Stimulated activated CD8-positive, alpha-beta memory T cell treated with anti-CD3 and anti-CD28 coated beads, Interleukin-12 subunit alpha, Interleukin-12 subunit beta, amount 100 ng/mL, for 1 hour (primary cell): Measurements from ENCODE around the gene KCNK15.
"Not testable (repeated sequence)": the region's sequence is repeated elsewhere in the genome, so short reads cannot be mapped to it uniquely, and the experiment has no call there.

Source experiments
- DNase-seq: peaks from one replicate; pipeline ENCODE4 v3.0.0-alpha.2; 2020; ENCODE audit warnings: low read depth

KCNK15 gene

GRCh38 chr20:44758247-44759101 is 12.8 kb downstream of the KCNK15 start:
- no peak for DNase-seq

GRCh38 chr20:44759595-44759994 is 13.9 kb downstream of the KCNK15 start:
- no peak for DNase-seq

GRCh38 chr20:44761423-44761822 is 15.8 kb downstream of the KCNK15 start:
- no peak for DNase-seq

DNA sequence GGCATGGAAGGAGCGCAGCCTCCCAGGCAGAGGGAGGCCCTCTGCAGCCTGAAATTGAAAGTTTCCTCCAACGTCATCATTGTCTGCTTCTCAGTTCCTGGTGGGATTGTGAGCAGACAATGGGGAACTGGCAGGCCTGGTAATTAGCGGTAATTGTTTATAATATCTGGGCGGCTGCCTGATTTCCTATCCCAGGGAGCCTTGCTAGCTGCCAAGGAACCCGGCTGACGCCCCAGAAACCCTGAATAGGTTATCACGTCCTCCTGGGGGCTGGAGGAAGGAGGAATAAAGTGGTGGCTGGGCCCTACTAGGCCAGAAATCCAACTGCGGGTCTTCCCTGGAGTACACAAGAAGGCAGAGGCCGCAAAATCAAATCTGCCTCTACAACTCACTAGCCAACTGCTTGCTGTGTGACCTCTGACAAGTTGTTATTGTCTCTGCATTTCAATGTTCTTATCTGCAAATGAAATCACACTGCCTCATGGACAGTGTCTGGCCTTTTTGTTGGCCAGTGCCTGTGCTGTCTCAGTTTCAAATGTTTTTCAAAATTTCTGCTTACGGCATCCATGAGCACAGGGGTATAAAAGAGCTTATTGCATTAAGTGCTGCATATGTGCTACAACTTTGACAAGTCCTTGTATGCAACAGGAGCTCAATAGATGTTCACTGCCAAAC is 16.9 kb downstream of the KCNK15 start:
- no peak for DNase-seq

DNA sequence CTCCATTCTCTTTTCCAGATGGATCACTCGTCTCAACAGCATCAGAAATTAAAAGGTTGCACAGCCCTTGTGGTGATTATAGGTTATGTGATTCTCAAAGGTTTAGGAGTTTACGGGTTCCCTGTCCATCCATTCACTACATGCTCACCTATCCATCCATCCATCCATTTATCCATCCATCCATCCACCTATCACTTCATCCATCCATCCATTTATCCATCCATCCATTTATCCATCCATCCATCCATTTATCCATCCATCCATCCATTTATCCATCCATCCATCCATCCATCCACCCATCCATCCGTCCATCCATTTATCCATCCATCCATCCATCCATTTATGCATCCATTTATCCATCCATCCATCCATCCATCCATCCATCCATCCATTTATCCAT is 18.1 kb downstream of the KCNK15 start:
- DNase-seq = not testable (repeated sequence)

GRCh38 chr20:44765091-44765490 is 19.4 kb downstream of the KCNK15 start:
- no peak for DNase-seq

- no peak for DNase-seq
Measured at GRCh38 chr20:44765701-44766347, 20.2 kb downstream of the KCNK15 start.

- no peak for DNase-seq
Measured at GRCh38 chr20:44768256-44768655, 22.6 kb downstream of the KCNK15 start.

DNA sequence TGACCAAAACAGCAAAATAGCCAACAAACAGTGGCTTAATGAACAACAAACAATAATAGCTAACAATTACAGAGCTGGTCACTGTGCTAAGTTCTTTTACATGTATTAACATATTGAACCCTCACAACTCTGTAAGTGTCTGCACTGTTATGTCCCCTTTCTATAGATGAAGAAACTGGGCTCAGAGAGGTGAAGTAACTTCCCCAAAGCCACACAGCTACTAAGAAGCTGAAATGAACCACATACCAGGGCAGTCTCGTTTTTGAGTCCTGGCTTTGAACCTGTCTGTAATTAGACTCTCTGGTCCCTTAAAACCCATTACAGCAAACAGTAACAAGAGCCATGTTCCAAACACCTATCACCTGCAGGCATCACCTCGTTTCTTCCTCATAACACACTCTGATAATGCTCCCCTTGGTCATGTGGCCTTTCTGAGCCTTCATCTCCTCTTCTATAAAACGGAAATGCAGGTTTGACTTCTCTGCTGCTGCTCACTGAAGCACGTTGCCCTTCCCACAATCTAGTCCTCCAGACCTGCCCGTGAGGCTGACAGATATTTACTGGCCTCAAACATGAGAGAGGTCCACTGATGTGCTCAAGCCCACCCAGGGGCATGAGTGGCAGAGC is 23.3 kb downstream of the KCNK15 start:
- no peak for DNase-seq

DNA sequence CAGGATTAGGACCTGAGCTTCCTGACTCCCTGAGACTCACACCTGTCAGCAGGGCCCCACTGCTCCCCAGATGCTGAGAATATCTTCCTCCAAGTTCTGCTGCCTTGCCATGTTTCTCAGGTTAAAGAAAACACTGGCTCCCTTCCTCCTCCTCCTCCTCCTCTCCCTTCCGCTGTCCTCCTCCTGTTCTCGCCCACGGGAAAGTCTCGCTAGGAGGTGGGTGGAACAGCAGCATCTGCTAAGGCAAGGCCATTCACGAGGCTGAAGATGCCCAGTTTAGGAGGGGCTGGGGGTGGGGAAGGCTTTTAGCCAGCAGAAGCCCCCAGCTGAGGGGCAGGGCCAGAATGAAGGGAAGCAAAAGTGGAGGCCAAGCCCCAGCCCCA is 23.8 kb downstream of the KCNK15 start:
- no peak for DNase-seq

DNA sequence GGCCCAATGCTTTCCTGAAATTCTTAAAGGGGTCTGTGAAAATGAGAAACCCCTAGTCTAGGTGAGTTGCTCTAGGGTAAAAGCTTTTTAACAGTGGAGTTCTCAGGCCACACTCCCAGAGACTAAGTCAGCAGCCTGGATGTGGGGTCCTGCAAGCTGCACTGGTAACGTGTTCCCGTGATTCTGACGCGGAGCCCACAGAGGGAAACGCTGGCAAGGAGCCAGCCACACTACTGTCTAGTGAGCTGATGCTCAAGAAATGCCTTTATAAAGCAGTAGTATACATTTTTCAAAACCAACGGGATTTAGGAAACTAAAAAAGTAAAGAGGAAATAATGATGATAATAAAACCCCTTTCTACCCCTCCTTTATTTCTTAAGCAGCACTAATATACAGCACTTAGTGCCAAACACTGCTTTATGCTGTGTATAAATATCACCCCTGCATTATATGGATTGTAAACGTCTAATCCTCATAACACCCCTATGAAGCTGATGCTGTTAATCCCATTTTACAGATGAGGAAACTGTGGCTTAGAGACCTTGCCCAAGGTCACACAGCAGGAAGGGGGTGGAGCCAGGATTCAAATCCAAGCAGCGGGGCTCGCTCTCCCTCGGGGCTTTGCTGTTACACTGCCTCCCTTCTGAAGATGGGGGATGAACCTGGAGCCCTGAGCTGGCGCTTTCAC is 25.0 kb downstream of the KCNK15 start:
- no peak for DNase-seq

- no peak for DNase-seq
Measured at GRCh38 chr20:44771172-44771535, 25.5 kb downstream of the KCNK15 start.

GRCh38 chr20:44772636-44773035 is 27.0 kb downstream of the KCNK15 start:
- no peak for DNase-seq

- no peak for DNase-seq
Measured at GRCh38 chr20:44773070-44773829, 27.6 kb downstream of the KCNK15 start.

- no peak for DNase-seq
Measured at GRCh38 chr20:44776980-44777379, 31.3 kb downstream of the KCNK15 start.

GRCh38 chr20:44780226-44780625 is 34.6 kb downstream of the KCNK15 start:
- peak; percentile 9 for DNase-seq

- no peak for DNase-seq
Measured at GRCh38 chr20:44781118-44781517, 35.5 kb downstream of the KCNK15 start.

DNA sequence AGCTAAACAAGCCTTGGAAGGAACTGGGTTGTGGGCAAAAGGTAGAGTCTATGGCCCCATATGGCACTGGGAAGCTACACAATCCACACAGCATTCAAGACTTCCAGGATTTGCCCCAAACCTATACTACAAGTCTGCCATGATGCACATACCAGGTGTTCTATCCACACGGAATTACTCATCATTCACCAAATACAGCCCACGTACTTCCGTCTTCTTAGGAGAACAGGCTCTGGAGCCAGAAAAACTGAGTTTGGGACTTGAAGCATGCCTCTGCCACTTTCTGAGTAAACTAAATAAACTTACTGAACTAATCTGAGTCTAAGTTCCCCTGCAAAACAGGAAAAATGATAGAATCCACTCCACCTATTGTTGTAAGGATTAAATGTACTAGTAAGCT is 36.1 kb downstream of the KCNK15 start:
- DNase-seq = no peak

GRCh38 chr20:44784688-44785087 is 39.0 kb downstream of the KCNK15 start:
- DNase-seq = no peak

GRCh38 chr20:44785768-44786167 is 40.1 kb downstream of the KCNK15 start:
- DNase-seq = no peak

DNA sequence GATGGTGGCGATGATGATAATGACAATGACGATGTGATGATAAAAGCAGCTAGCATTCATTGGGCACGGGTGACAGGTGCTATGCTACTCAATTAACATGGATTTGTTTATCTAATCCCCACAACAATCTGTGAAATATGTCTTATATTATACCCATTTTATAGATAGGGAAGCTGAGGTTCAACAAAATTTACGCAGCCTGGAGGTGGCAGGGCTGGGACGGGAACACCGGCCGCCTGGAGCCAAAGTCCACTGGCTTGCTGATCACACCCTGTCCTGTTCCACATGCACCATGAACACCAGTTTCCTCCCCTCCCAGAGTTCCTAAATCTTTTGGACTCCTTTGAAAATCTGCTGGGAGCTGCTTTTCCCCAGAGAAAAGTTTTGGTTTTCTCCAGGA is 41.6 kb downstream of the KCNK15 start:
- DNase-seq = no peak
